Breast epithelium (tissue), 3 donors: Measurements from ENCODE around the gene ALOX12B.

Experiments used
- POLR2A ChIP-seq: fragments of 450-650 bp; IDR thresholded peaks from one replicate; pipeline ENCODE4 v1.6.1; 2016; ENCODE audit warnings: antibody characterized with exemption, mild to moderate bottlenecking, moderate library complexity
- TF ChIP-seq, protein P1 (sequence below), 3 donors: fragments of 450-650 bp; IDR thresholded peaks; one replicate each; pipeline ENCODE4 v1.5.1; 2016 to 2017; ENCODE audit warnings: antibody characterized with exemption in 3 of 3, mild to moderate bottlenecking in 3 of 3, moderate library complexity in 3 of 3

DNA sequence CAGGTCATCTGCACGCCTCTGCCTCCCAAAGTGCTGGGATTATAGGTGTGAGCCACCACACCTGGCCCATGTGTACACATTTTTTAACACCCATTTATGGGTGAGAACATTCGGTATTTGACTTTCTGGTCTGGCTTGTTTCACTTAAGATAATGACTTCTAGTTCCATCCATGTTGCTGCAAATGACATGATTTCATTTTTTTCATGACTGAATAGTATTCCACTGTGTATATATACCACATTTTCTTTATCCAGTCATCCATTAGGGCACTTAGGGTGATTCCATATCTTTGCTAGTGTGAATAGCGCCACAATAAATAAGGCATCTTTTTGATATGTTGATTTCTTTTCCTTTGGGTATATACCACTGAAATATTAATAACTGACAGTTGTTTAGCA, 5.6 kb downstream of the ALOX12B start:
- no peak for TF ChIP-seq POLR2A
- TF ChIP-seq, protein P1, sequence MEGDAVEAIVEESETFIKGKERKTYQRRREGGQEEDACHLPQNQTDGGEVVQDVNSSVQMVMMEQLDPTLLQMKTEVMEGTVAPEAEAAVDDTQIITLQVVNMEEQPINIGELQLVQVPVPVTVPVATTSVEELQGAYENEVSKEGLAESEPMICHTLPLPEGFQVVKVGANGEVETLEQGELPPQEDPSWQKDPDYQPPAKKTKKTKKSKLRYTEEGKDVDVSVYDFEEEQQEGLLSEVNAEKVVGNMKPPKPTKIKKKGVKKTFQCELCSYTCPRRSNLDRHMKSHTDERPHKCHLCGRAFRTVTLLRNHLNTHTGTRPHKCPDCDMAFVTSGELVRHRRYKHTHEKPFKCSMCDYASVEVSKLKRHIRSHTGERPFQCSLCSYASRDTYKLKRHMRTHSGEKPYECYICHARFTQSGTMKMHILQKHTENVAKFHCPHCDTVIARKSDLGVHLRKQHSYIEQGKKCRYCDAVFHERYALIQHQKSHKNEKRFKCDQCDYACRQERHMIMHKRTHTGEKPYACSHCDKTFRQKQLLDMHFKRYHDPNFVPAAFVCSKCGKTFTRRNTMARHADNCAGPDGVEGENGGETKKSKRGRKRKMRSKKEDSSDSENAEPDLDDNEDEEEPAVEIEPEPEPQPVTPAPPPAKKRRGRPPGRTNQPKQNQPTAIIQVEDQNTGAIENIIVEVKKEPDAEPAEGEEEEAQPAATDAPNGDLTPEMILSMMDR (IDR thresholded peaks at IDR 0.05), result no peak
